Peyer's patch (tissue), 4 donors: ENCODE results near the gene IRAK2.

ENCODE experiments used
- POLR2A ChIP-seq, 2 donors: fragments of 450-650 bp; IDR thresholded peaks; one replicate each; pipeline ENCODE4 v1.5.1; 2017; ENCODE audit warnings: antibody characterized with exemption in 2 of 2, mild to moderate bottlenecking in 2 of 2, moderate library complexity in 2 of 2
- TF ChIP-seq, protein P1 (sequence below), 6 experiments: fragments of 450-650 bp in 4 of 6; fragments of 200-600 bp in 2 of 6; sonication (generic) in 1 of 6; IDR thresholded peaks; one replicate each; pipeline ENCODE4 v1.5.1; 2017 to 2019; ENCODE audit warnings: antibody characterized with exemption in 6 of 6, mild to moderate bottlenecking in 3 of 6, moderate library complexity in 1 of 6

DNA sequence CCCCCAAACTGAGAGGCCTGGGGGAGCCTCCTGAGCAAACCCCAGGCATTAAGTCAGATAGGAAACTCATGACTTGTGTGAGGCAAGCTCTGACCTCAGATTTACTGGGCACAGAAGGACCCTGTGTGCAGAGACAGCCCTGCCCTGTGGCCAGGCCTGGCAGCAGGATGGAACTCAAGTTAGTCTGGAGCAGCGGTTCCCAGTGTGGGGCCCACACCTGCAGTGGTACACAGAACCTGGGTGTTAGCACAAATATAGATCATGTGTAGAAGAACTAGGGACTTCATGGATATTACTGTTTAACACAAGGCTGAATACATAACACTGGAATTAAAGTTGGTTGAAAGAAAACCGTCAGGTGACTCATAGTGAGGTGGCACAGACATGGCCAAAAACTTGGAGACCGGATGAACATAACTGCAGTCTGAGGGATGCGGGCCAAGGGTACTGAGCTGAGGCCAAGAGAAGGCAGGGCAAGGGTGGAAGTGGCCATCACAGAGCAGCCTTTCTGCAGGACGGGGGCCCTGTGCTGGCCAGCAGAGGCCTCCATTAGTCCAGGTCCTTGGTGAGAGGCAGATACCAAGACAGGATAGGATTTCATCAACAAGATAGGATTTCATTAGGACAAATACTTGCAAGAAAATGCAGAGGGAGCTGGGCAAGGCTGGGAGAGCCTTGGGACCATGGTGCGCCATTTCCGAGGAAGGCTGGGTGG, 40.9 kb downstream of the IRAK2 start:
- no peak for TF ChIP-seq POLR2A (IDR thresholded peaks at IDR 0.05)
- TF ChIP-seq, protein P1, sequence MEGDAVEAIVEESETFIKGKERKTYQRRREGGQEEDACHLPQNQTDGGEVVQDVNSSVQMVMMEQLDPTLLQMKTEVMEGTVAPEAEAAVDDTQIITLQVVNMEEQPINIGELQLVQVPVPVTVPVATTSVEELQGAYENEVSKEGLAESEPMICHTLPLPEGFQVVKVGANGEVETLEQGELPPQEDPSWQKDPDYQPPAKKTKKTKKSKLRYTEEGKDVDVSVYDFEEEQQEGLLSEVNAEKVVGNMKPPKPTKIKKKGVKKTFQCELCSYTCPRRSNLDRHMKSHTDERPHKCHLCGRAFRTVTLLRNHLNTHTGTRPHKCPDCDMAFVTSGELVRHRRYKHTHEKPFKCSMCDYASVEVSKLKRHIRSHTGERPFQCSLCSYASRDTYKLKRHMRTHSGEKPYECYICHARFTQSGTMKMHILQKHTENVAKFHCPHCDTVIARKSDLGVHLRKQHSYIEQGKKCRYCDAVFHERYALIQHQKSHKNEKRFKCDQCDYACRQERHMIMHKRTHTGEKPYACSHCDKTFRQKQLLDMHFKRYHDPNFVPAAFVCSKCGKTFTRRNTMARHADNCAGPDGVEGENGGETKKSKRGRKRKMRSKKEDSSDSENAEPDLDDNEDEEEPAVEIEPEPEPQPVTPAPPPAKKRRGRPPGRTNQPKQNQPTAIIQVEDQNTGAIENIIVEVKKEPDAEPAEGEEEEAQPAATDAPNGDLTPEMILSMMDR (IDR thresholded peaks at IDR 0.05) = no peak
